Raji (cell line): ENCODE data around the gene CLEC16A.

Experiments
- POLR2A ChIP-seq: IDR thresholded peaks from 2 replicates; pipeline ENCODE4 v1.6.1; 2011; ENCODE audit warnings: low read depth, low read length, control low read depth; ENCODE audit not compliant: insufficient read depth

The CLEC16A gene

DNA sequence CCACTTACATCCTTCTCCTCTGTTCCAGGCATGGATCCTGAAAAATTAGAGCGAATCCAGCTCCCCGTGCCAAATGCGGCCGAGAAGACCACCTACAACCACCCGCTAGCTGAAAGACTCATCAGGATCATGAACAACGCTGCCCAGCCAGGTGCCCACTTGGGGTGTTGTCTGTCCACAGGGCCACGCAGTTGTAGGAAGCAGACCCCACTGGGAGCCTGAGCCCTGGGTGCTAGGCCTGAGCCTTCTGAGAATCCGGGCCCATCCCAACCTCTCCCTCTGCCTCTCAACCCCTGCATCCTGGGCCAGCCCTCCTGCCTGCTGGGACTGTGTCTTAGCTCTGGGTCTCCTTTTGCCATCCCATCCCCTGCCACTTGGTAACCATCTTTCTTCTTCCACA, 95.4 kb downstream of the CLEC16A start:
- TF ChIP-seq POLR2A, result no peak

DNA sequence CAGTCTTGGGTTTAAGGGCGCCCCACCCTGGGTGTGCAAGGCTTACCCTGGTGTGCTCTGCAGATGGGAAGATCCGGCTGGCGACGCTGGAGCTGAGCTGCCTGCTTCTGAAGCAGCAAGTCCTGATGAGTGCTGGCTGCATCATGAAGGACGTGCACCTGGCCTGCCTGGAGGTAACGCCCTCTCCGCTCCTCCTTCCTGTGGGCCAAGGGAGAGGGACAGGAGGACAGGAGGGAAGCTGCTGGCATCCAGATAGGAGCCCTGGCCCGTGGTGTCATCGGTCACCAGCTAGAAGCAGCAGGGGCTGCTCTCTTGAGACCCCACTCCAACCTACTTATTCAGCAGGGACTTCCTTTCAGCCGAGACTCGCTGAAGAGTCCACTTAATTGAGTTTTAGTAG, 97.8 kb downstream of the CLEC16A start:
- TF ChIP-seq POLR2A, result no peak

DNA sequence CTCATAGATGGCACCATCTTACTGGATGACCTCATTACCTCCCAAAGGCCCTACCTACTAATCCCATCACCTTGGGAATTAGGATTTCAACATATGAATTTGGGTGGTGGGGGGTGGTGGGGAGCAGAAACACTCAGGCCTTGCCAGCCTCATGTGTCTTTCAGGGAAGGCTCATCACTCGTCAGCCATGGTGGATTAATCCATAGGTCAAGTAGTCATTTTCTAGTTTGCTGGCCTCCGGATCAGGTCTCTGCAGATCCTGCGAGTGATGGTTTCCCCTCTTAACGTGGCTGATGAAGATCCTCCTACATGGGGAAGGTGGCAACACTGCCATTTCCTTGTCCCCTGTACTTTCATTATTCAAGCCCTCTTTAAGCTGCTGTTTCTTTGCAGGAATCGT, 101.1 kb downstream of the CLEC16A start:
- TF ChIP-seq POLR2A, result no peak

DNA sequence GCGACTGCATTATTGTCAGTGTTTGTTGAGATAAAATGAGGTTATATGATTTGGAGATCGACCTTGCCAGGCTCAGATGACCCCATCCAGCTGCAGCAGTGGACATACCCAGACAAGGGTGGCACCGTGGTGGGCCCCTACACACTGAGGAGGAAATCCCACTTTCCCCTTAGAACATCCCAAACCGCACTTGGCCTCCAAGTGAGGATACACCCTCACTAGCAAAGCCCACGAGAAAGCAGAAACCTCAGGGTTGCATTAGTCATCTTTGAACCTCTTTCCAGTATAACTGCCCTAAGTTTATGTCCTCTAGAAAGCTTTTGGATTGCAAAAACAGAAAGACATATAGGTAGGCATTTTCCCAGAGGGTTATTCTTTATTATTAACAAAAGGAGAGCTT, 101.5 kb downstream of the CLEC16A start:
- TF ChIP-seq POLR2A, result no peak

DNA sequence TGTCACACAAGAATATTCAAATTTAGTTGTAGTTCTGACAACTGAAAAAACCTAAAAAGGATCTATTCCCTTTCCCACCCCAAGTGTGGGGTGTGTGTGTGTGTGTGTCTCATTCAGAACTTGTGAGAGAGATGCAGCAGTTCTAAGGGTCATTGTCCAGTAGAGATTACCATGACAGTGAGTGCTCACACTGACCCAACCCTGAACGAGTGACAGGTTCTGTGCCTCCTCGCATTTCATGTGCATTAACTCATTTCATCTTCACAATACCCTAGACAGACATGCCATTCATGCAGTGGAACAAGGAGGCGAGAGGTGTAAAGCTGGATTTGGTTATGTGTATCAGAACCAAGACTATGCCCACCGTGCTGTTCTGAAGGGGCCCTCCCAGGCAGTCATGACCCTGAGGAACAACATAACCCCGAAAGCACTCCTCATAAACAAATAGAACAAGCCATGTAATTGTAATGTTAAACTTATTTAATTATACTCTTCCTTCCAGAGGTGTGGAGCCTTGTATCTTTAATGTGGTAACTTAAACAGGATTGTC, 102.1 kb downstream of the CLEC16A start:
- TF ChIP-seq POLR2A, result no peak

DNA sequence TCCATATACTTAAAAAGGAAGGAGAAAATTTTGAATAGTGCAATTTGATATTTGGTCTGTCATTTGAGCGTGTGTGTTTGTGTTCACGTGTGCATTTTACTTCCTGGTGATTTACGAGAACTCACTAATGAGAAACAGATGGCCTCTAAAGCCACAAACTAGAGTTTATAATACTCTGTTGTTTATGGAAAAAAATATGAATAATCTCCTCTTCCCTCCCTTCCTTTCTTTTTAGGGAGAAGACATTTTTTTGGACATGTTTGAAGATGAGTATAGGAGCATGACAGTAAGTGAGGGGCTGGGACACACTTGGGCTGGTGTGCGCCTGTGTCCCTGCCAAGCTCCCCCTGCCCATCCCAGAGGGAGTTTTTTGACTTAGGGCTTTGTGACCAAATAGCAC, 102.7 kb downstream of the CLEC16A start:
- no peak for TF ChIP-seq POLR2A

DNA sequence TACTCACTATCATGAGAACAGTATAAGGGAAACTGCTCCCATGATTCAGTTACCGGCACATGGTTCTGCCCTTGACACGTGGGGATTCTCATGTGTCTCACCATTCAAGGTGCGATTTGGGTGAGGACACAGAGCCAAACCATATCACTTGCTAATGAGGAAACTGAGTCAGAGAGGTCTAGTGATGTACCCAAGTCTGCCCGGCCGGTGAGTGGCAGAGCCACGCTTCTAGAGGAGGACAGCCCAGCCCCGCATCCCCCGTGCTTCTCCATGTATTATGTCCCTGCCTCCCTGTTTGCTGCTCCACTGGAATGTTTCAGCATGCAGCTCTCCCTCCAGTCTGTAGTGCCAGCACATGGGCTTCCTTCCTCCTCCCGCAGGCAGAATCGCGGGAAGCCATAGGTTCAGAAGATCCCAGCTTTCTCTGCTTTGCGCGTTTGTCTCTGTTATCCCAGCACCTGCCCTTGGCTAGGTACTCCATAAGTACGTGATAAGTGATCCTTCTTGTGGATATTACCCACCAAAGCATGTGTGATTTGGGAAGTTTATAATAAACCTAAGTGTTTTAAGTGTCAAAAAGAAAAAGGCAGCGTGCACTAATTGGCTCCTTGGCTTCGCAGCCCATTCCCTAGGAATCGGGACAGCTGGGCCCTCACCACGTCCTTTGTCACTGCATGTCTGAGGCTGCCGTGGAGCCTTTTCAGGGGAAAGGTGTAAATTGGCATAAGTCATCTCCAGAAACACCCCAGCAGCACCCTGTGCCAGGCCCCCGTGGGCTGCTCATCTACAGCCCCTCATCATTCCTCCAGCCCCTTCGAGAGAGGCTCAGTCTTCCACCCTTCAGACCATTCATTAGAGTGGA, 103.8 kb downstream of the CLEC16A start:
- TF ChIP-seq POLR2A, result no peak

DNA sequence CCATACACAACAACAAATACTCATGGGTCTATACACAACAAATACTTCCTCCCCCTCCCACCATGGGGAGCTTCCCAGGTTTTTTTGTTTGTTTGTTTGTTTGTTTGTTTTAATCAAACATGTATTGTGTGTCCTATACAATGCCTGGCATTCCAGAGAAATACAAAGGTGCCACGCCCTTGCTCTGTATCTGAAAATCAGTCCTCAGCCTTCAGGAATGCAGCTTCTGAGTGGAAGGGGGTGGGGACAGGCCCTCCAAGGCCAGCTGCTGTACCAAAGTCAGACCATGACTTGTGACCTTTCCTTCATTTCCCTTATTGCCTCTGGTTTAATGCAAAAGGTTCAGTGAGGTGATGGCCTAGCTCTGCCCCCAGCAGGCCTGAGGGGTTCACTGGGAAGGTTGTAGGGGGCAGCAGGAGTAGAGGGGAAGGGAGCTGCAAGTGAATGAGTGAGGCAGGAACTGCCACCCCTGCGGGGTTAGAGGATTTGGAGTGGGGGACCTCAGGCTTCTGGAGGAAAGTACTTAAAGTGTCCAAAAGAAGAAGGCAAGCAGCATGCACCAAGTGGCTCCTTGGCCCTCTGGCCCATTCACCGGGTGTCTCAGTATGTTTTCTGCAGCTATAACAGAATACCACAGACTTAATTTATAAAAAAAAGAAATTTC, 105.2 kb downstream of the CLEC16A start:
- no peak for TF ChIP-seq POLR2A

DNA sequence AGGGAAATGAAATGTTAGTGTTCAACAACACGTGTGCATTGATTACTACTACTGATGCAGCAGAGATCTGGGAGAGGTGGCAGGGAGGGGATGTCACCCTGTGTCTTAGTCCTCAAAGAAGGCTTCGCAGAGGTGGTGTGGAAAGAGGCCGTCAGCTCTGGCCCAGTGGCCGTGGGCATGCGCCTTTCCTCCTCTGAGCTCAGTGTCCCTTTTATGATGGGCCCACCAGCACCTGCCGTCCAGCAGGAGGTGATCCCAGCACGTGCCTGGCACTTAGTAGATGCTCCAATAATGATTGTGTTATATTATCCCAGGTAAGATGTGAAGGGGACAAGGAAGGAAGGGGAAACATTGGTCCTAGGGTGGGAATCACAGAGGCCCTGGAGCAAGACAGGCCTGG, 106.2 kb downstream of the CLEC16A start:
- TF ChIP-seq POLR2A, result no peak

DNA sequence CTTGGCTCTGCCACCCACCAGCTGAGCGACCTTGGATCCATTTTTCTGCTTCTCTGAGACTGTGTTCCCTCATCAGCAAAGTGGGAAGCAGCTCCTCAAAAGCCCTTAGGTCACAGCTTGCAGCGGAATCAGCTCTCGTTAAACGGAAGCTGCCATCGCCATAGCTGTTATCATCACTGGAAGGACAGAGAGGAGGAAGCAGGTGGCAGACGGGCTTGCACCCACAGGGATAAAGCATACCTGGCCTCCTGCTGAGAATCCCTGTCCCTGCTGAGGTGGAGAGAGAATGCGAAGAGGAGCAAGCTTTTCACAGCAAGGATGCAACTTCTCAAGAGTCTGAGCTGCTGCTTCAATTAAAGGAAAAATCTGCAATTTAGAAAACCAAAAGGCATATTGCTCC, 106.6 kb downstream of the CLEC16A start:
- TF ChIP-seq POLR2A, result no peak

DNA sequence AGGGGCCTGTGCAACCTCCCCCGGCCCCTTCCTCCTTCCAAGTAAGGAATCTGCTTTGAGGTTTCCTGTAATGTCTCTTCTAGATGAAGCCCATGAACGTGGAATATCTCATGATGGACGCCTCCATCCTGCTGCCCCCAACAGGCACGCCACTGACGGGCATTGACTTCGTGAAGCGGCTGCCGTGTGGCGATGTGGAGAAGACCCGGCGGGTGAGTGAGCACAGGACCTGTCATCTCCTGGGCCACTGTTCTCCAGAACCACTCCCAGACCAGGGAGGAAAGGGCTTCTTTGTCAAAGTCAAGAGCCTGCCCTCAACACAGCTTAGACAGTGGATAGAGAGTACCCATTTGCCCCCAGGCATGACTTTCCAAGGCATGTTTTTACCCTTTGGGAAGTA, 107.1 kb downstream of the CLEC16A start:
- no peak for TF ChIP-seq POLR2A

DNA sequence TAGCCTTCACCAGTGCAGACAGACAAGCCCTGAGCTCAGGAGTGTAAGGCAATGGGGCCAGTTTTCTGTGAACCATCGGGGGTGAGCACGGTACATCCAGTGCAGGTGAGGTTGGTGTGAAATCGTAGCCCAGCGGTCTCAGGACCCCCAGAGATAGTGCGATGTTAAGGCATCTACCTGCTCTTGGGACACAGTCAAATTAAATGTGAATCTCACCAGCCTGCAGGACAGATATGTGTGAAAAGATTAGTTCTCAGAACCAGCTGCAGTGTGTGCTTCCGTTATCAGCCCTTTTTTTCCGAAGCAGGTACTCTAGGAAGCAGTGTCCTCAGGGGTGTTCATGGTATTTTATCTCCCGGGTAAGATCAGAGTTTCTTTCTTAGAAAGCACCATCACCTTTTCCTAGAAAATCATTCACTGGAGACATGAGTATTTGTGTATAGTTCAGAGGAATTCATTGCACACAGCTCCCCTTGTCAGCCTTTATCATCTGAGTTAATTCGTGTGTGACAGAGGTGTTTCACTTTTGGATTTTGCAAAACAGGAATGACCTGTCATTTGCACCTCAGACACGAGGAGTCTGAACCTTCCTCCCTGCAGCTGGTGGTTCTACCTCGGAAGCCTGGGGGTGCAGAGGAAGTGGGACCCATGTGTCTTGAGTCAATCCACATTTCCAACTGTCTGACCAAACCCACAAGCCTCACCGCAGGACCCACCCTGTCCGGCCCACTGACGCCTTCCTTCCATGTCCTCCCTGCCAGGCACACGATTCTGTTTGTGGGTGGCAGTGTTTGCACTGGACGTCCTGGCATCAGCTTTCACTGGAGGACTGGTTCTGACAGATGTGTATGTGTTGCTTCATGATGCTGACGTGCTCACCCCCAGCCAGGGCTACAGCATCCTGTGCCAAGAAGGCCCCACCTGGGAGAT, 107.8 kb downstream of the CLEC16A start:
- no peak for TF ChIP-seq POLR2A

DNA sequence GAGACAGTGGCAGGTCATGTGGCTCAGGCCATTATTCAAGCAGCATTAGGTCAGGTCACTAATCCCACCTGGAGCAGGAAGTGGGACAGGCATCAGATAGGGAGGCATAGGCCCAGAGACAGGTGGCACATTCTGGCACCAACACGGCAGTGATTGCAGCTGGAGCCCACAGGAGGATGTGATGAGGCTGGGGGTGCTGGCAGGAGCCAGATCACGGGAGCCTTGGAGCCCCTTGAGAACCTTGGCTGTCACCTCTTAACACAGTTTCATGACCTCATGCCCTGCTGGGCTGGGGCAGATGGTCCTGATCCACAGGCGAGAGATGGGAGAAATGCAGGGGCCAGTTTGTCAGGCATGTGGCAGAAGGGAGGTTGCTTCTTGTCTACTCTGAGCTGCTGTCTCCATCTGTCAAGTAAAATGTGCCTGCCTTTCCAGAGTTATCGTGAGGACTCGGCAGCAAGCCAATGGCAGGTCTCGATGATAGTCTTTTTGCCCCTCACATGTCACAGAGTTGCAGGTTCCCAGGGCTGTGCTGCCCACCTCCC, 109.6 kb downstream of the CLEC16A start:
- no peak for TF ChIP-seq POLR2A

DNA sequence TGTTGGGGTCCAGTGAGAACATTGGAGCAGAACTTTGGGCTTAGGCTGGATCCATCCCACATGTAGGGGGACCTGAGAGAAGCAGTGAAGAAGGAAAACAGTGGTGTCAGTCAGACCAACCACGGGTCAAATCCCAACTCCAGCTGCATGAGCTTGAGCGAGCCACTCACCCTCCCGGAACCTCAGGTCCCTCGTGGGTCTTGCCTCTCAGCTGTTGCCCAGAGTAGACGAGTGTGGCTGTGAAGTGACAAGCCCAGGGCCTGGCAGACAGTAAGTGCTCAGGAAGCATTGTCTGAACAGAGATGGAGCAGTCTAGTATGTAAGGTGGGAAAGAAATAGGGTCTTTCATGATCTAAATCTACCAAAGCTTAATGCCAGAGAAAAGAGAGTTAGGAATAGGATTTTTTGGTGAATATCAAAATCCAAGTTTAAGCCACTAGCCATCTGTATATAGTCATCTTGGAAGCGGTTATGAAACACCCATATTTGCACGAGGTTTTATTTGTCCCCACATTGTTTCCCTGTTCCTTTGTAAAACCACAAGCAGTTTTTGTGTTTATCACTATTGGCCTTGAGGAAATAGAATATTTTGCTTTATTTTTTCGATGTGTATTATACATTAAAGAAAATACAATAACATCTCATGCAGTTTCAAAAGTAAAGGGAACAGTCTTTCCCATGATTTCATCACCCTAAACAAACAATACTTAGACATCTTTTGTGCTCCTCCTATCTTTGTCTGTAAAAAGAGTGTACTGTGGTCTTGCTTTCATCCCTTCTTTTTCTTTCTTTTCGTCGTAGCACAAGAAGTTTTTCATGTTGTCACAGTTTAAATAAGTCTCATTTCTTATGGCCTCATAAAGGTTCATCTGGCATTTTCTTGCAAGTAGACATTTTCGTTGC, 112.0 kb downstream of the CLEC16A start:
- no peak for TF ChIP-seq POLR2A

DNA sequence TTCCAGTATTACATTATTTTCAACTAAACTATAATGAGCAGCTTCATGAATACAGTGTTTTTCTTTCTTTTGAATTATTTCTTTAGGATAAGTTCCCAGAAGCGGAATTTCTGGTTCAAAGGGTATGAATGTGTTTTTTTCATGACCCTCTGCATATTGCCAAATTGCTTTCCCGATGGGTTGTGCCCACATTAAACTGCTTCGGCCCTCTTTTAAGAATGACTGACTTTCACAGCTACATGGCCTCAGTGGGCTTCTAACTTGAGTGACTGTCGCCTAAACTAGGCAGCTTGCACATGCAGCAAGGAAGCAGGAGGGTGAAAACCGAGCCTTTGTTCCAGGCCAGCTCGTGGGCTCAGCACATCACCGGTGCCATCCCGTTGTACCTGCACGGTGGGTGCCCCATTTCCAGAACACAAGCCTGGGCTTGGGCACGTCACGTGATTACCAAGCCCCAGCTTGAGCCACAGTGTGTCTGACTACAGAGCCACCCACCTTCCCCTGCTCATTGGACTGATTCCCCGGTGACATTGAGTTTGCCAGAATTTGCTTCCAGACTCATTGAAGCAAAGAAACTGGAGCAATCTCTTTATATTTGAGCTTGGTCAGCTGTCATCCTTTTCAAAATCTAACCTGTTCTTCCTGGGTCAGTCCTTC, 112.8 kb downstream of the CLEC16A start:
- no peak for TF ChIP-seq POLR2A
